ENCODE measurements around the gene MBNL1.
"Not testable (repeated sequence)": the region's sequence is repeated elsewhere in the genome, so short reads cannot be mapped to it uniquely, and the experiment has no call there.

- TF ChIP-seq POLR2A, CTCF (IDR thresholded peaks at IDR 0.05): not testable (repeated sequence)
These were observed 68.6 kb downstream of the MBNL1 start for GRCh38 chr3:152337337-152337736.

Measured in upper lobe of left lung (tissue), 4 donors.